Gastroesophageal sphincter (tissue), 3 donors: ENCODE measurements around the gene LYSMD3.

Experiments
- EP300 ChIP-seq: sonication (generic); formaldehyde crosslinking; IDR thresholded peaks from one replicate; pipeline ENCODE4 v1.6.1; 2017; ENCODE audit warnings: antibody characterized with exemption, mild to moderate bottlenecking
- POLR2A ChIP-seq, 2 donors: fragments of 450-650 bp; IDR thresholded peaks; one replicate each; pipeline ENCODE4 v1.6.1; 2017; ENCODE audit warnings: antibody characterized with exemption in 2 of 2, mild to moderate bottlenecking in 2 of 2, moderate library complexity in 1 of 2
- POLR2AphosphoS5 ChIP-seq: sonication (generic); formaldehyde crosslinking; IDR thresholded peaks from one replicate; pipeline ENCODE4 v1.6.1; 2017; ENCODE audit warnings: antibody characterized with exemption
- TF ChIP-seq, protein P1 (sequence below), 4 experiments: fragments of 200-600 bp in 2 of 4; fragments of 450-650 bp in 2 of 4; sonication (generic) in 1 of 4; IDR thresholded peaks; one replicate each; pipeline ENCODE4 v1.5.1; 2017 to 2019; ENCODE audit warnings: antibody characterized with exemption in 4 of 4, mild to moderate bottlenecking in 2 of 4, moderate library complexity in 2 of 4

- TF ChIP-seq, protein P1, sequence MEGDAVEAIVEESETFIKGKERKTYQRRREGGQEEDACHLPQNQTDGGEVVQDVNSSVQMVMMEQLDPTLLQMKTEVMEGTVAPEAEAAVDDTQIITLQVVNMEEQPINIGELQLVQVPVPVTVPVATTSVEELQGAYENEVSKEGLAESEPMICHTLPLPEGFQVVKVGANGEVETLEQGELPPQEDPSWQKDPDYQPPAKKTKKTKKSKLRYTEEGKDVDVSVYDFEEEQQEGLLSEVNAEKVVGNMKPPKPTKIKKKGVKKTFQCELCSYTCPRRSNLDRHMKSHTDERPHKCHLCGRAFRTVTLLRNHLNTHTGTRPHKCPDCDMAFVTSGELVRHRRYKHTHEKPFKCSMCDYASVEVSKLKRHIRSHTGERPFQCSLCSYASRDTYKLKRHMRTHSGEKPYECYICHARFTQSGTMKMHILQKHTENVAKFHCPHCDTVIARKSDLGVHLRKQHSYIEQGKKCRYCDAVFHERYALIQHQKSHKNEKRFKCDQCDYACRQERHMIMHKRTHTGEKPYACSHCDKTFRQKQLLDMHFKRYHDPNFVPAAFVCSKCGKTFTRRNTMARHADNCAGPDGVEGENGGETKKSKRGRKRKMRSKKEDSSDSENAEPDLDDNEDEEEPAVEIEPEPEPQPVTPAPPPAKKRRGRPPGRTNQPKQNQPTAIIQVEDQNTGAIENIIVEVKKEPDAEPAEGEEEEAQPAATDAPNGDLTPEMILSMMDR (IDR thresholded peaks at IDR 0.05) = no peak
- TF ChIP-seq EP300 (no peak), POLR2AphosphoS5 (no peak), POLR2A (IDR thresholded peaks at IDR 0.05) (no peak)
Measured at GRCh38 chr5:90476391-90476790, 53.0 kb downstream of the LYSMD3 start.
